GM23338 (cell line): ENCODE data around the gene IL17REL. TPM values are rescaled to one million over a fixed set of nuclear protein-coding genes. Genes with fewer than 3 reads are reported as not detected.

Source experiments
- EZH2phosphoT487 ChIP-seq: fragments of 200-600 bp; sonication (generic); IDR thresholded peaks from one replicate; pipeline ENCODE4 v1.8.1; 2018; ENCODE audit warnings: antibody characterized with exemption; ENCODE audit not compliant: unreplicated experiment
- JUNB ChIP-seq: IDR thresholded peaks from one replicate; pipeline ENCODE4 v1.6.1; 2016; ENCODE audit warnings: antibody characterized with exemption; ENCODE audit not compliant: unreplicated experiment
- NANOG ChIP-seq: IDR thresholded peaks from 2 replicates; pipeline ENCODE4 v1.6.1; 2016; ENCODE audit warnings: antibody characterized with exemption, borderline replicate concordance
- REST ChIP-seq: IDR thresholded peaks from one replicate; pipeline ENCODE4 v1.6.1; 2018; ENCODE audit warnings: antibody characterized with exemption; ENCODE audit not compliant: unreplicated experiment
- ZNF114 ChIP-seq: fragments of 250-450 bp; sonication (Bioruptor Pico); IDR thresholded peaks from 2 replicates; pipeline ENCODE4 v1.5.0; 2020; ENCODE audit warnings: mild to moderate bottlenecking, moderate library complexity
- polyA plus RNA-seq: library from polyadenylated mRNA; unstranded; fragments of >200 nt; fragmentation: Nextera tagmentation; extraction: Ambion mirVana; gene quantifications from 2 replicates; pipeline ENCODE4 v1.2.1, GENCODE V29; 2016
- total RNA-seq: library from RNA; depleted of rRNA; stranded (reverse); fragments of >200 nt; shearing (Covaris generic); gene quantifications from 2 replicates; pipeline ENCODE4 v1.2.3, GENCODE V29; 2014
- TF ChIP-seq, protein P1 (sequence below): fragments of 250-450 bp; sonication (Bioruptor Pico); IDR thresholded peaks from 2 replicates; pipeline ENCODE4 v1.5.0; 2020; ENCODE audit warnings: mild to moderate bottlenecking, moderate library complexity
- TF ChIP-seq, protein P2 (sequence below), 2 experiments: fragments of 200-600 bp in 1 of 2; sonication (generic) in 1 of 2; conservative IDR thresholded peaks; 2 replicates each; pipeline versions ENCODE4 v1.5.1 to v1.6.1; 2016 to 2017; ENCODE audit warnings: antibody characterized with exemption in 2 of 2, low read depth in 2 of 2, mild to moderate bottlenecking in 2 of 2, moderate library complexity in 1 of 2

Gene IL17REL
- total and polyA plus RNA-seq, 2 experiments from 2014 or later: 0.31 TPM; not detected in 1

DNA sequence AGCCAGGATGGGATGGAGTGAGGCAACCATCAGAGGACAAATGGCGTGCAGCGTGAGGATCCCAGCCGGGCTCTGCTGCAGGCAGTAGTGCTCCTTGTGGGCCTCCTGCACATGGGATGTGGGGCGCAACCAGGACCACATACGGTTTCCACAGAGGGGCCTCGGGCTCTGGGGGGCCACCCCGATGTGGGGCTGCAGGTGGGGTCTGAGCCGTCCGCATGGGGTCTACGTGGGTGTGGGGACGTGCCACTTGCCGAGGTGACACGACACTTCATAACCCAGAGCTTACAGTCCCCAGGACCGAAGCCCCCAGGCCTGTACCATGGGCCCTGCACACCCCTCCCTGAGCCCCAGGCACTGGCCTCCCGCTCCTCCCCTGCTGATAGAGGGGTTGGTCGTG lies 34.8 kb upstream of the IL17REL start (continued):
- TF ChIP-seq, protein P1, sequence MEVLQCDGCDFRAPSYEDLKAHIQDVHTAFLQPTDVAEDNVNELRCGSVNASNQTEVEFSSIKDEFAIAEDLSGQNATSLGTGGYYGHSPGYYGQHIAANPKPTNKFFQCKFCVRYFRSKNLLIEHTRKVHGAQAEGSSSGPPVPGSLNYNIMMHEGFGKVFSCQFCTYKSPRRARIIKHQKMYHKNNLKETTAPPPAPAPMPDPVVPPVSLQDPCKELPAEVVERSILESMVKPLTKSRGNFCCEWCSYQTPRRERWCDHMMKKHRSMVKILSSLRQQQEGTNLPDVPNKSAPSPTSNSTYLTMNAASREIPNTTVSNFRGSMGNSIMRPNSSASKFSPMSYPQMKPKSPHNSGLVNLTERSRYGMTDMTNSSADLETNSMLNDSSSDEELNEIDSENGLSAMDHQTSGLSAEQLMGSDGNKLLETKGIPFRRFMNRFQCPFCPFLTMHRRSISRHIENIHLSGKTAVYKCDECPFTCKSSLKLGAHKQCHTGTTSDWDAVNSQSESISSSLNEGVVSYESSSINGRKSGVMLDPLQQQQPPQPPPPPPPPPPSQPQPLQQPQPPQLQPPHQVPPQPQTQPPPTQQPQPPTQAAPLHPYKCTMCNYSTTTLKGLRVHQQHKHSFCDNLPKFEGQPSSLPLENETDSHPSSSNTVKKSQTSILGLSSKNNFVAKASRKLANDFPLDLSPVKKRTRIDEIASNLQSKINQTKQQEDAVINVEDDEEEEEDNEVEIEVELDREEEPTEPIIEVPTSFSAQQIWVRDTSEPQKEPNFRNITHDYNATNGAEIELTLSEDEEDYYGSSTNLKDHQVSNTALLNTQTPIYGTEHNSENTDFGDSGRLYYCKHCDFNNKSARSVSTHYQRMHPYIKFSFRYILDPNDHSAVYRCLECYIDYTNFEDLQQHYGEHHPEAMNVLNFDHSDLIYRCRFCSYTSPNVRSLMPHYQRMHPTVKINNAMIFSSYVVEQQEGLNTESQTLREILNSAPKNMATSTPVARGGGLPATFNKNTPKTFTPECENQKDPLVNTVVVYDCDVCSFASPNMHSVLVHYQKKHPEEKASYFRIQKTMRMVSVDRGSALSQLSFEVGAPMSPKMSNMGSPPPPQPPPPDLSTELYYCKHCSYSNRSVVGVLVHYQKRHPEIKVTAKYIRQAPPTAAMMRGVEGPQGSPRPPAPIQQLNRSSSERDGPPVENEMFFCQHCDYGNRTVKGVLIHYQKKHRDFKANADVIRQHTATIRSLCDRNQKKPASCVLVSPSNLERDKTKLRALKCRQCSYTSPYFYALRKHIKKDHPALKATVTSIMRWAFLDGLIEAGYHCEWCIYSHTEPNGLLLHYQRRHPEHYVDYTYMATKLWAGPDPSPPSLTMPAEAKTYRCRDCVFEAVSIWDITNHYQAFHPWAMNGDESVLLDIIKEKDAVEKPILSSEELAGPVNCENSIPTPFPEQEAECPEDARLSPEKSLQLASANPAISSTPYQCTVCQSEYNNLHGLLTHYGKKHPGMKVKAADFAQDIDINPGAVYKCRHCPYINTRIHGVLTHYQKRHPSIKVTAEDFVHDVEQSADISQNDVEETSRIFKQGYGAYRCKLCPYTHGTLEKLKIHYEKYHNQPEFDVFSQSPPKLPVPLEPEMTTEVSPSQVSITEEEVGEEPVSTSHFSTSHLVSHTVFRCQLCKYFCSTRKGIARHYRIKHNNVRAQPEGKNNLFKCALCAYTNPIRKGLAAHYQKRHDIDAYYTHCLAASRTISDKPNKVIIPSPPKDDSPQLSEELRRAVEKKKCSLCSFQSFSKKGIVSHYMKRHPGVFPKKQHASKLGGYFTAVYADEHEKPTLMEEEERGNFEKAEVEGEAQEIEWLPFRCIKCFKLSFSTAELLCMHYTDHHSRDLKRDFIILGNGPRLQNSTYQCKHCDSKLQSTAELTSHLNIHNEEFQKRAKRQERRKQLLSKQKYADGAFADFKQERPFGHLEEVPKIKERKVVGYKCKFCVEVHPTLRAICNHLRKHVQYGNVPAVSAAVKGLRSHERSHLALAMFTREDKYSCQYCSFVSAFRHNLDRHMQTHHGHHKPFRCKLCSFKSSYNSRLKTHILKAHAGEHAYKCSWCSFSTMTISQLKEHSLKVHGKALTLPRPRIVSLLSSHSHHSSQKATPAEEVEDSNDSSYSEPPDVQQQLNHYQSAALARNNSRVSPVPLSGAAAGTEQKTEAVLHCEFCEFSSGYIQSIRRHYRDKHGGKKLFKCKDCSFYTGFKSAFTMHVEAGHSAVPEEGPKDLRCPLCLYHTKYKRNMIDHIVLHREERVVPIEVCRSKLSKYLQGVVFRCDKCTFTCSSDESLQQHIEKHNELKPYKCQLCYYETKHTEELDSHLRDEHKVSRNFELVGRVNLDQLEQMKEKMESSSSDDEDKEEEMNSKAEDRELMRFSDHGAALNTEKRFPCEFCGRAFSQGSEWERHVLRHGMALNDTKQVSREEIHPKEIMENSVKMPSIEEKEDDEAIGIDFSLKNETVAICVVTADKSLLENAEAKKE (CRISPR knock-in tag): no peak
- TF ChIP-seq, protein P2, sequence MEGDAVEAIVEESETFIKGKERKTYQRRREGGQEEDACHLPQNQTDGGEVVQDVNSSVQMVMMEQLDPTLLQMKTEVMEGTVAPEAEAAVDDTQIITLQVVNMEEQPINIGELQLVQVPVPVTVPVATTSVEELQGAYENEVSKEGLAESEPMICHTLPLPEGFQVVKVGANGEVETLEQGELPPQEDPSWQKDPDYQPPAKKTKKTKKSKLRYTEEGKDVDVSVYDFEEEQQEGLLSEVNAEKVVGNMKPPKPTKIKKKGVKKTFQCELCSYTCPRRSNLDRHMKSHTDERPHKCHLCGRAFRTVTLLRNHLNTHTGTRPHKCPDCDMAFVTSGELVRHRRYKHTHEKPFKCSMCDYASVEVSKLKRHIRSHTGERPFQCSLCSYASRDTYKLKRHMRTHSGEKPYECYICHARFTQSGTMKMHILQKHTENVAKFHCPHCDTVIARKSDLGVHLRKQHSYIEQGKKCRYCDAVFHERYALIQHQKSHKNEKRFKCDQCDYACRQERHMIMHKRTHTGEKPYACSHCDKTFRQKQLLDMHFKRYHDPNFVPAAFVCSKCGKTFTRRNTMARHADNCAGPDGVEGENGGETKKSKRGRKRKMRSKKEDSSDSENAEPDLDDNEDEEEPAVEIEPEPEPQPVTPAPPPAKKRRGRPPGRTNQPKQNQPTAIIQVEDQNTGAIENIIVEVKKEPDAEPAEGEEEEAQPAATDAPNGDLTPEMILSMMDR (conservative IDR thresholded peaks at IDR 0.05; ENCODE audit: low read depth in 2 of 2): no peak
- TF ChIP-seq ZNF114 (no peak), EZH2phosphoT487 (no peak), REST (no peak), JUNB (no peak), NANOG (no peak)
